ENCODE results near the gene DNAJC1. TPM values are rescaled to one million over a fixed set of nuclear protein-coding genes. Genes with fewer than 3 reads are reported as not detected.

Gene DNAJC1
- total RNA-seq, 1 donor from 2014 or later: 22.8 TPM

DNA sequence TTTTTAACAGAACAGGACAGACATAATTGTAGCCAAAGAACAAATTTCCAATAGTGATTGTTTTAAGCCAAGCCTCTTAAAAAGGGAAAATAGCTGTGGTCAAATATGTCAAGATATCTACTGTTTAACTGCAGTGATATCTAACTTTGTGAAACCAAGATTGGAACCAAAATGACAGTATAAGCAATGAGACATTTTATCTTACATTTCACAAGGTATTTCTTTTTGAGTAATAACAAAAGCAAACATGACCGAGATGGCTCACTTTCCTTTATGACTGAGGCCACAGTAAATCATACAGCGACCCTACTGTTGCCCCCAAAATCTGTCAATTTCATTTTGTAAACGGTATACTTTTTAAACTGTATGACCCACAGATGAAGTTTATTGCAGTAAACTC is 253.7 kb downstream of the DNAJC1 start:
- TF ChIP-seq, protein P1, sequence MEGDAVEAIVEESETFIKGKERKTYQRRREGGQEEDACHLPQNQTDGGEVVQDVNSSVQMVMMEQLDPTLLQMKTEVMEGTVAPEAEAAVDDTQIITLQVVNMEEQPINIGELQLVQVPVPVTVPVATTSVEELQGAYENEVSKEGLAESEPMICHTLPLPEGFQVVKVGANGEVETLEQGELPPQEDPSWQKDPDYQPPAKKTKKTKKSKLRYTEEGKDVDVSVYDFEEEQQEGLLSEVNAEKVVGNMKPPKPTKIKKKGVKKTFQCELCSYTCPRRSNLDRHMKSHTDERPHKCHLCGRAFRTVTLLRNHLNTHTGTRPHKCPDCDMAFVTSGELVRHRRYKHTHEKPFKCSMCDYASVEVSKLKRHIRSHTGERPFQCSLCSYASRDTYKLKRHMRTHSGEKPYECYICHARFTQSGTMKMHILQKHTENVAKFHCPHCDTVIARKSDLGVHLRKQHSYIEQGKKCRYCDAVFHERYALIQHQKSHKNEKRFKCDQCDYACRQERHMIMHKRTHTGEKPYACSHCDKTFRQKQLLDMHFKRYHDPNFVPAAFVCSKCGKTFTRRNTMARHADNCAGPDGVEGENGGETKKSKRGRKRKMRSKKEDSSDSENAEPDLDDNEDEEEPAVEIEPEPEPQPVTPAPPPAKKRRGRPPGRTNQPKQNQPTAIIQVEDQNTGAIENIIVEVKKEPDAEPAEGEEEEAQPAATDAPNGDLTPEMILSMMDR (conservative IDR thresholded peaks at IDR 0.05; ENCODE audit: low read depth, low read length): no peak
- DNase-seq (ENCODE audit: low read depth): no peak
- H3K4me3 ChIP-seq (ENCODE audit: low read depth, low read length): no peak overlapping the region

DNA sequence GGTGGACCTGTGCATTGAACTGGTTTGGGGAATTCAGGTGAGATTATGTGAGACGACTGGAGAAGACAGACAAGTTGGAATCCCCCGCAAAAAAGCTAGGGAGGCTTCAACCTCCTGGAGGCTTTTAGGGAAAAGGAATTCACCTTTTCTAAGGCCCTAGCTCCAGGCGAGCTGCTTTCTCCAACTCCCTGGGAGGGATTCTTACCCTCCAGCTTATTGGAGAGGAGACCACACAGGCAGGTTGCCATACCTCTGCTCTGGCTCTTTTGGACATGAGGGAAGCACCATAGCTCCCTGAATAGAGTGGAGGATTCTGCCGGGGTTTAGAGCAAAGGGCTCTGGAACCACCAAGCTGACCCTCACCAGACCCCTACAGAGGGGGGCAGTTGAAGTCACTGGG is 255.7 kb downstream of the DNAJC1 start:
- DNase-seq (ENCODE audit: low read depth): no peak
- TF ChIP-seq, protein P1 (conservative IDR thresholded peaks at IDR 0.05; ENCODE audit: low read depth, low read length): no peak
- no peak overlapping the region for H3K4me3 ChIP-seq (ENCODE audit: low read depth, low read length)

DNA sequence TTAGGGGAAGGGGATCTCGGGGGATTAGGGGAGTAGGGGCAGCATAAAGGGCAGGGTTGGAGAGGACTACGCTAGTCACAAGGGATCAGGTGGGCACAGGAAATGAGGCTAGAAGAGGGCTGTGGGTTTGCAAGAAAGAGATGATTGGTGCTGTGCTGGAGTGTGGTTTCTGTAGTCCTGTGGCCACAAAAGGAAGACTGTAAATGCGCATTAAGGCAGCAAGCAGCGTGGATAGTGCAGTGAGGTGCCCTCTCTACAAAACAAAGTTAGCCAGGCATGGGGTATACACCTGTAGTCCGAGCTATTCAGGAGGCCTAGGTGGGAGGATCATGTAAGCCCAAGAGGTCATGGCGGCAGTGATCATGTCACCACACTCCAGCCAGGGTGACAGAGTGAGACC is 257.4 kb downstream of the DNAJC1 start:
- TF ChIP-seq, protein P1 (conservative IDR thresholded peaks at IDR 0.05; ENCODE audit: low read depth, low read length): no peak
- H3K4me3 ChIP-seq (ENCODE audit: low read depth, low read length): no peak overlapping the region
- DNase-seq (ENCODE audit: low read depth): no peak

DNA sequence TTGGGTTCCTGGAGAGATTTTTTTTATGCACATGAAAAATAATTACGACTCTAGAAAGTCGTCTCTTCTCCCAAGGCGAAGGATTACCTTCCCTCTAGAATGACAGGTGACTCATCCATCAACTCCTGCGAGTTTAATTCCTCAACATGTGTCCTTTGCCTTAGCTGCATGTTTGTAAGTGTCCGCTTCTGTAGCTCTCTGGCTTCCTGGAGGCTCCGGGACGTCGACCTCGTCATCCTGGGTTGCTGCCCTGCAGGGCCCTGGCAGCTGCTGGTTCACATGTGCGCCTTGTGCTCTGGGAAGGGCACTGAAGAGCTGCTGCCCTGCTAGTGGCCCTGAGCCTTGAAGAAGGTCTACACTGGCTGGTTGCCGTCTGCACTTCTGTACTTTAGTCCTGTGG is 259.3 kb downstream of the DNAJC1 start:
- no peak for DNase-seq (ENCODE audit: low read depth)
- TF ChIP-seq, protein P1 (conservative IDR thresholded peaks at IDR 0.05; ENCODE audit: low read depth, low read length): no peak
- no peak overlapping the region for H3K4me3 ChIP-seq (ENCODE audit: low read depth, low read length)

DNA sequence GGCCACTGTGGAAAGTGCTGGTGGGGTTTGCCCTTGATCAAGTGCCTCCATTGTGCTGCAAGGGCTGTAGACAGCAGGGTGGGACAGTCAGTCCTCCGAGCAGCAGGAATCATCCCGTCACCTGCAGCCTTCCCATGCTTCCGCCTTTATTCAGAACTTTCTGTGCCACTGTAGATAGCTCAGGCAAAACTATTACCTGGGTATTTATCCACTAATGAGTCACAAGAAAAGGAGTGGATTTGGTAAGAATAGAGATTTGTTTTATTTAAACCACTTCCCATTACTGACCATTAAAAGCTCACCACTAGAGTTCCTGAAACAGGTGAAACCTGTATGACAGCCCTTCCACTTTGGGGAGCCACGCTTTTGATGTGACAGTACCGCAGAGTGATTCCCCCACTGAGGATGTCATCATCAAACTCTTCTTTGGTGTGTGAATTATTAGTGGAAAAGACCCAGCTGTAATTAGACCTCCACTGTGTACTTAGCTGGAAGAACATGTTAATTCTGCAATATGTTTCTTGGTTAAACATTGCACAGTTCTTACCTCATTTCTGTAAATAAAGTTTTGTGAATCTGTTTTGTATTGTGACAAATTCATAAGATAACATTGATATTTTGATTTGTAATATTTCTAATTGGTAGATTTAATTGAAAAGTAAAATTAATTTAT is 260.7 kb downstream of the DNAJC1 start:
- no peak for DNase-seq (ENCODE audit: low read depth)
- TF ChIP-seq, protein P1 (conservative IDR thresholded peaks at IDR 0.05; ENCODE audit: low read depth, low read length): no peak
- no peak overlapping the region for H3K4me3 ChIP-seq (ENCODE audit: low read depth, low read length)

DNA sequence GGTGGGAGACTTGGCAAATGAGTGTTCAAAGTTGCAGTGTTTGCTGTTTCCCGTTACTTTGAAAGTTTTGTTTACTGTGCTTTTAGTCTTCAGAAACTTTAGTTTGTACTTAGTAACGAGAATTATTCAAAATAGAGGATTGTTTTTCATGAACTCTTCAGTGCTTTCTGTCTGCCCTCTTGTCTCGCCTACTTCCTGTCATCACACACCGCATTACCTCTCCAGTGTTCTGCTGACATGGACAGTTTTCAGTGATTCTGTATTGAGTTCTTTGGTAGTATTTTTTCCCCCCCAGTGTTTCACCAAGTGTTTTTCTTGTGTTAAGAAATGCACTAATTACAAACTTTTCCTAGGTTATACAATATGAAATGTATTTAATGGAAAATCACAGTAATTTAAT is 262.5 kb downstream of the DNAJC1 start:
- DNase-seq (ENCODE audit: low read depth): no peak
- TF ChIP-seq, protein P1 (conservative IDR thresholded peaks at IDR 0.05; ENCODE audit: low read depth, low read length): no peak
- H3K4me3 ChIP-seq (ENCODE audit: low read depth, low read length): no peak overlapping the region

DNA sequence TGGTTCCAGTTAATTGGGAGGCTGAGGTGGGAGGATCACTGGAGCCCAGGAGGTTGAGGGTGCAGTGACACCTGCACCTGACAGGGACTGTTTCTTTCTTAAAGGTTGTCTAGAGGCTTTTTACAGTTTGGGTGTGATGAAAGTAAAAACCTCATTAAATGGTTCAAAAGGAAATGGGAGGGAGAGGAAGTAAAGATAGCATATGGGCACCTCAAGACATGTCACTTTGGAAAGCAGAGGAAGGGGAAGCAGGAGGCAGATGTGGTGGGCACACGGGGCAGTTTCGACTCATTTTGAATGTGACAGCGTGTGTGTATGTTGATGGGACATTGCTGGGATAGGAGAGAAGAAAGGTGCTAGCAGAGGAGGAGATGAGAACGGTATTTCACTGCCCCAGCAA is 266.4 kb downstream of the DNAJC1 start:
- no peak overlapping the region for H3K4me3 ChIP-seq (ENCODE audit: low read depth, low read length)
- no peak for DNase-seq (ENCODE audit: low read depth)
- TF ChIP-seq, protein P1 (conservative IDR thresholded peaks at IDR 0.05; ENCODE audit: low read depth, low read length): no peak

Data from epithelial cell of proximal tubule (primary cell).